Psoas muscle (tissue), 8 donors: ENCODE measurements around the gene DOP1B. TPM values are rescaled to one million over a fixed set of nuclear protein-coding genes. Genes with fewer than 3 reads are reported as not detected.
A peak's percentile ranks its signal among the peaks of the same experiment; 100 is the strongest.

Experiments
- ATAC-seq, 4 donors: fragments of 200-7000 bp; cut with Tn5 transposase; one replicate each; pipeline ENCODE4 v1.9.1; 2020; ENCODE audit warnings: moderate library complexity in 3 of 4, mild to moderate bottlenecking in 2 of 4
- DNase-seq, 2 donors: peaks; one replicate each; pipeline ENCODE4 v3.0.0-alpha.2; 2020
- H3K27ac ChIP-seq: fragments of 200-600 bp; one replicate; pipeline ENCODE4 v1.8.0; 2022
- H3K27me3 ChIP-seq, 3 donors: fragments of 200-600 bp in 1 of 3; one replicate each; pipeline versions ENCODE4 v1.6.1 to v1.8.0; 2013 to 2022; ENCODE audit warnings: low read length in 2 of 3, mild to moderate bottlenecking in 2 of 3, moderate library complexity in 1 of 3; ENCODE audit not compliant: insufficient read depth in 3 of 3
- H3K36me3 ChIP-seq, 2 donors: fragments of 200-600 bp in 1 of 2; one replicate each; pipeline versions ENCODE4 v1.6.1 to v1.8.0; 2013 to 2022; ENCODE audit warnings: low read depth in 1 of 2, mild to moderate bottlenecking in 1 of 2, moderate library complexity in 1 of 2; ENCODE audit not compliant: insufficient read depth in 1 of 2
- H3K4me1 ChIP-seq: fragments of 200-600 bp; one replicate; pipeline ENCODE4 v1.8.0; 2022
- H3K4me3 ChIP-seq: fragments of 200-600 bp; one replicate; pipeline ENCODE4 v1.8.0; 2022; ENCODE audit warnings: mild to moderate bottlenecking
- H3K9me3 ChIP-seq: fragments of 200-600 bp; one replicate; pipeline ENCODE4 v1.8.0; 2022
- WGBS, 3 donors: extraction: QIAGEN DNeasy Blood & Tissue Kit; methylation state at CpG; one replicate each; pipeline versions ENCODE4 v1.1.6 to v1.1.7; 2013; 5-methylcytosine and 5-hydroxymethylcytosine counted together
- intact Hi-C, 2 donors: fragments of 100-400 bp; cut with DNase I; formaldehyde crosslinking; loops; one replicate each; pipeline versions ENCODE4 v1.11.0 to v1.14.2; 2022
- polyA plus RNA-seq, 3 donors: library from polyadenylated mRNA; stranded (reverse); fragments of 200-250 nt; gene quantifications; one replicate each; pipeline ENCODE4 v1.2.3, GENCODE V29; 2013
- total RNA-seq, 4 donors: library from RNA; stranded (reverse); fragmentation: NEBNext Ultra II Directional in 2 of 4; extraction: Animal tissue kit (Norgen Biotek cat#: 25700) in 2 of 4; gene quantifications; one replicate each; pipeline versions ENCODE4 v1.2.1 to v1.2.4, GENCODE V29; 2021 to 2023
- TF ChIP-seq, protein P1 (sequence below): fragments of 200-600 bp; IDR thresholded peaks from one replicate; pipeline ENCODE4 v1.8.0; 2022; ENCODE audit warnings: antibody characterized with exemption
- donor health status: healthy with polysubstance abuse.
- donor health status: DM: no; HTN: no; CAD: no; lungs with moderate emphysema.
- donor health status: Bipolar disorder and iron deficiency.
- donor health status: healthy.
- donor health status: DM: yes; HTN: yes; CAD: no.
- donor health status: DM: no; HTN: no; CAD: no.
- donor health status: DM: no; HTN: no; CAD: no.
- donor health status: DM: yes; HTN: yes; CAD: no.

DOP1B gene
- total and polyA plus RNA-seq, 7 donors = 3.1 to 20.7 (median 12.8) TPM

- TF ChIP-seq, protein P1, sequence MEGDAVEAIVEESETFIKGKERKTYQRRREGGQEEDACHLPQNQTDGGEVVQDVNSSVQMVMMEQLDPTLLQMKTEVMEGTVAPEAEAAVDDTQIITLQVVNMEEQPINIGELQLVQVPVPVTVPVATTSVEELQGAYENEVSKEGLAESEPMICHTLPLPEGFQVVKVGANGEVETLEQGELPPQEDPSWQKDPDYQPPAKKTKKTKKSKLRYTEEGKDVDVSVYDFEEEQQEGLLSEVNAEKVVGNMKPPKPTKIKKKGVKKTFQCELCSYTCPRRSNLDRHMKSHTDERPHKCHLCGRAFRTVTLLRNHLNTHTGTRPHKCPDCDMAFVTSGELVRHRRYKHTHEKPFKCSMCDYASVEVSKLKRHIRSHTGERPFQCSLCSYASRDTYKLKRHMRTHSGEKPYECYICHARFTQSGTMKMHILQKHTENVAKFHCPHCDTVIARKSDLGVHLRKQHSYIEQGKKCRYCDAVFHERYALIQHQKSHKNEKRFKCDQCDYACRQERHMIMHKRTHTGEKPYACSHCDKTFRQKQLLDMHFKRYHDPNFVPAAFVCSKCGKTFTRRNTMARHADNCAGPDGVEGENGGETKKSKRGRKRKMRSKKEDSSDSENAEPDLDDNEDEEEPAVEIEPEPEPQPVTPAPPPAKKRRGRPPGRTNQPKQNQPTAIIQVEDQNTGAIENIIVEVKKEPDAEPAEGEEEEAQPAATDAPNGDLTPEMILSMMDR = no peak
- WGBS, 3 donors = 81 to 90% (median 85%) methylated on average over 3 of the region's 3 CpGs
- Histone ChIP-seq H3K9me3 (no peaks in the 10 kb centered on the region), H3K4me1 (peaks cover 5% of the 10 kb centered on the region), H3K27me3 (no peaks in the 10 kb centered on the region), H3K4me3 (no peak overlapping the region), H3K27ac (no peak overlapping the region), H3K36me3 (peaks cover 0 to 3% of the 10 kb centered on the region in 2 donors)
- DNase-seq (no peak), ATAC-seq (no peak)
- intact Hi-C loops = no loop called here
Measured at GRCh38 chr21:36145259-36145658, 11.4 kb upstream of the DOP1B start.

- WGBS, 3 donors = 81 to 89% (median 89%) methylated on average over 5 of the region's 5 CpGs
- Histone ChIP-seq H3K9me3 (no peaks in the 10 kb centered on the region), H3K36me3 (peaks cover 0 to 3% of the 10 kb centered on the region in 2 donors), H3K27me3 (no peaks in the 10 kb centered on the region), H3K4me3 (no peak overlapping the region), H3K4me1 (peaks cover 9% of the 10 kb centered on the region), H3K27ac (no peak overlapping the region)
- no peak for DNase-seq
- ATAC-seq = no peak
- intact Hi-C loops = no loop called here
- TF ChIP-seq, protein P1 = no peak
Measured at GRCh38 chr21:36147911-36148310, 8.7 kb upstream of the DOP1B start.

GRCh38 chr21:36148886-36149285 is 7.7 kb upstream of the DOP1B start:
- WGBS, 3 donors = 94 to 97% (median 95%) methylated on average over 3 of the region's 3 CpGs
- Histone ChIP-seq H3K27me3 (no peaks in the 10 kb centered on the region), H3K4me3 (no peak overlapping the region), H3K9me3 (no peaks in the 10 kb centered on the region), H3K4me1 (peaks cover 9% of the 10 kb centered on the region), H3K36me3 (peaks cover 0 to 3% of the 10 kb centered on the region in 2 donors), H3K27ac (no peak overlapping the region)
- no peak for ATAC-seq
- intact Hi-C loops = no loop called here
- DNase-seq = no peak
- TF ChIP-seq, protein P1 = no peak

DNA sequence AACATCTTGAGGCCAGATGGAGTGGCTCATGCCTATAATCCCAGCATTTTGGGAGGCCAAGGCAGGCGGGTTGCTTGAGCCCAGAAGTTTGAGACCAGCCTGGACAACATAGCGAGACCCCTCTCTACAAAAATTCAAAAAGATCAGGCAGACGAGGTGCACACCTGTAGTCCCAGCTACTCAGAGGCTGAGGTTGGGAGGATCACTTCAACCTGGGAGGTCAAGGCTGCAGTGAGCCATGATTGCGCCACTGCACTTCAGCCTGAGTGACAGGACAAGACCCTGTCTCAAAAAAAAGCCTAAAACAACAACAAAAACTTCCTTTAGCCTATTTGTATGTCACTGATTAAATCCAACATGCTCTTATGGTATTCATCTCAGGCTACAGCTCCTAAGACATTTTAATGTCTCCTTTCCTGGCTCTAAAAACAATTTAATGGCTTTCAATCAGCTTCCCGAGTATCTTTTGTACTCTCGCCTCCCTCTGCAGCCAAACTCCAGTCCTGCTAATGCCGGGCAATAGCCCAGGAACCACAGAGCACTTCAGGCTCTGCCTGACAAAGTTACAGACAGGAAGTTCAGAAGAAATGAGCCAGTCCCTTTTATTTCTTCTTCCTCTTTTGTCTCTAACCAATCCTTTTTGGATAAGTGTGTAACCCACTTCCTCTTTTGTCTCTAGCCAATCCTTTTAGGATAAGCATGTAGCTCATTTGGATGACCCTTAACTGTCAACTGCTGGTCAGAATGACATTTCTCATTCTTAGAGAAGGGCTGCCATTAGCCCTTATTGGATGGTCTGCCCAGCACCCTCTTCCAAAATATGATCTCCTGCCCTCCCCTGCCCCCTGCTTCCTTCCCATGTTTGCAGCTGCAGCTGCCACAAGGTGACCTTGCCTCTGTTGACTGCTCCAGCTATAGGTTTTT is 6.6 kb upstream of the DOP1B start:
- 62 to 70% (median 67%) methylated on average over 7 of the region's 7 CpGs for WGBS, 3 donors
- H3K27me3 ChIP-seq = no peaks in the 10 kb centered on the region
- H3K4me3 ChIP-seq = no peak overlapping the region
- H3K9me3 ChIP-seq = no peaks in the 10 kb centered on the region
- ATAC-seq (peak; percentile 53 to 63 (median 60)), DNase-seq (peak in 1 of 2 donors; percentile 27)
- peaks cover 9% of the 10 kb centered on the region for H3K4me1 ChIP-seq
- intact Hi-C loops = no loop called here
- peaks cover 0 to 3% of the 10 kb centered on the region in 2 donors for H3K36me3 ChIP-seq
- peak overlapping the region; percentile 13 for H3K27ac ChIP-seq
- TF ChIP-seq, protein P1 = no peak
